Smooth muscle cell of trachea (primary cell): ENCODE measurements around the gene NELFE. TPM values are rescaled to one million over a fixed set of nuclear protein-coding genes. Genes with fewer than 3 reads are reported as not detected.

Source experiments
- total RNA-seq: library from RNA; depleted of rRNA; stranded (reverse); fragments of >200 nt; gene quantifications from 2 replicates; pipeline ENCODE4 v1.2.1, GENCODE V29; 2014

The NELFE gene
- total RNA-seq, result 108 and 168 TPM in 2 replicates

DNA sequence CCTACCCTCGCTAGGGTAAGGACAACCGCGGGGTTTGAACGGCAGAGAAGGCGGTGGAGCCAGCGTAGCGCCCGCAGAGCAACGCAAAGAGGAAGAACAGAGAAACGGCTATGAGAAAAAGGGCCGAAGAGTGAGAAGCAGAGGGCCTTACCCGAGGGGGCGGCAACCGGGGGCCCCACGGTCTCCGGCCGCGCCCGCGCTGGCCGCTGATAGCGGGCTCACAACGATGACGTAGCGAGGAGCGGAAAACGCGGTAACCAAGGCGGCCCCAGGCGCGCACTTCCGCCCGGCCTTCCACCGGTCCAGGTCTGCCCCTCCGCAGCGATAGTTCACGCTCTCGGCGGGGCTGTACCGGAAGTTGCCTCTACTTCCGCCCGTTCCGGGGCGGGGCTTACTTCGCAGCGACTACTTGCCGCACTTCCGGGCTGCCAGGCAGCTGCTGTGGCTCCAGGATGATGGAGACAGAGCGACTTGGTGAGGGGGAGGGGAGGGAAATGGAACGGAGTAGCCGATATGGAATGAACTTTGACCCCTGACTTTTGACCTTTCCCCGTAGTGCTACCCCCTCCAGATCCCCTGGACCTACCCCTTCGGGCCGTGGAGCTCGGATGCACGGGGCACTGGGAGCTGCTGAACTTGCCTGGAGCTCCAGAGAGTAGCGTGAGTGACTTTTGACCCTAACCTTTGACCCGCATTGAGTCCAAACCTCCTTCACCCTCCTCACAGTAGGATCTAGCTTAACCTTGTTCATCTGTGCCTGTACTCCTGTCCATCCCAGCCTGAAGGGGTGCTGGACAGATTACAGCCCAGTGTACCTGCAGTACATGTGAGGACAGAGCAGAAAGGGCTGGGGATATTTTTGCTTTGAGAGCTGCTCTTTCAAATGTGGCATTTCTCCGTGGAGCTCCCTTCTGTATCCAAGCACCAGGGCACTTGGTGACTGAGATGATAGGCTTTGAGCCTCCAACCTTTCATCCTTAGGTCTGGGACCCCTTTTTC, at the start of gene NELFE, which contains the start of gene SKIC2:
NELFE (minus strand) TSS at position 231 of the 999 bp plus-strand sequence. CDS start 525 bp downstream, outside the sequence.
SKIC2 (plus strand) TSS at position 435 of the 999 bp plus-strand sequence; CDS start at position 453, 18 bp downstream.

GRCh38 chr6:31981744-31982143, 23.0 kb upstream of the NELFE start, which contains the start of gene C4A:
Gene C4A (plus strand): TSS chr6:31982057. CDS start chr6:31982108, 51 bp downstream.

DNA sequence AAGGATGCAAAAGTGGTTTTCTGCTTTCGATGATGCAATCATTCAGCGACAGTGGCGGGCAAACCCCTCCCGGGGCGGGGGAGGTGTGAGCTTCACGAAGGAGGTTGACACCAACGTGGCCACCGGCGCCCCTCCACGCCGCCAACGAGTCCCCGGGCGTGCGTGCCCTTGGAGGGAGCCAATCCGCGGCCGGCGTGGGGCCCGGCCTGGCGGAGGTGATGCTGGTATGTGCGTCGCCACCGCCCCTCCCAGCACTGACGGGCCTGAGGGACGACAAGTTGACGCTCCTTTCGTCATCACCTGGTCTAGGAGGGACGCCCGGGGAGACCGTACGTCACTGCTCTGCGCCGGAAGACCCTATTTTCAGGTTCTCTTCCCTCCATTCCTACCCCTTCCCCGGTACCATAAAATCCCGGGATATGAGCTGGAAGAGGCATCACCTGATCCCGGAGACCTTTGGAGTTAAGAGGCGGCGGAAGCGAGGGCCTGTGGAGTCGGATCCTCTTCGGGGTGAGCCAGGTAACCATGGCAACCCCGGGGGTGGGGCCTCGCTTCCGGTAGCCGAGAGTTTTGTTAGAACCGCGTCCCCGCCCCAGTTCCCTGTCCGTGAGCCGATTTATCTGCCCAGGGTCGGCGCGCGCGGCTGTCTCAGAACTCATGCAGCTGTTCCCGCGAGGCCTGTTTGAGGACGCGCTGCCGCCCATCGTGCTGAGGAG, 13.4 kb upstream of the NELFE start, which contains the start of gene DXO:
DXO (minus strand) TSS at position 146 of the 716 bp plus-strand sequence. CDS start 463 bp downstream, outside the sequence.

DNA sequence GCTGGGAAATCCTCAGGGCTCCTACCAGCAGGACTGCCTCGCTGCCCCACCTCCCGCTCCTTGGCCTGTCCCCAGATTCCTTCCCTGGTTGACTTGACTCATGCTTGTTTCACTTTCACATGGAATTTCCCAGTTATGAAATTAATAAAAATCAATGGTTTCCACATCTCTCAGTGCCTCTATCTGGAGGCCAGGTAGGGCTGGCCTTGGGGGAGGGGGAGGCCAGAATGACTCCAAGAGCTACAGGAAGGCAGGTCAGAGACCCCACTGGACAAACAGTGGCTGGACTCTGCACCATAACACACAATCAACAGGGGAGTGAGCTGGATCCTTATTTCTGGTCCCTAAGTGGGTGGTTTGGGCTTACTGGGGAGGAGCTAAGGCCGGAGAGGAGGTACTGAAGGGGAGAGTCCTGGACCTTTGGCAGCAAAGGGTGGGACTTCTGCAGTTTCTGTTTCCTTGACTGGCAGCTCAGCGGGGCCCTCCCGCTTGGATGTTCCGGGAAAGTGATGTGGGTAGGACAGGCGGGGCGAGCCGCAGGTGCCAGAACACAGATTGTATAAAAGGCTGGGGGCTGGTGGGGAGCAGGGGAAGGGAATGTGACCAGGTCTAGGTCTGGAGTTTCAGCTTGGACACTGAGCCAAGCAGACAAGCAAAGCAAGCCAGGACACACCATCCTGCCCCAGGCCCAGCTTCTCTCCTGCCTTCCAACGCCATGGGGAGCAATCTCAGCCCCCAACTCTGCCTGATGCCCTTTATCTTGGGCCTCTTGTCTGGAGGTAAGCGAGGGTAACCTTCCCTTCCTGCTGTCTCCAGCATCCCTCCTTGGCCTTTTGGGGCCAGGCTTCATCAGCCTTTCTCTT, 13.0 kb downstream of the NELFE start, which contains the start of gene CFB:
CFB (plus strand) TSS at position 589 of the 863 bp plus-strand sequence; CDS start at position 716, 127 bp downstream.

GRCh38 chr6:31927242-31927862, 31.4 kb downstream of the NELFE start, which contains the start of gene C2:
Gene C2 (plus strand): TSS chr6:31927717. CDS start chr6:31927753, 36 bp downstream.

Other genes with a start within 250 kb of the NELFE start
- gene LY6G6D, start 243.6 kb downstream of the NELFE start, total RNA-seq, result not detected in 2 replicates
- gene LY6G6C, start 237.2 kb downstream of the NELFE start, total RNA-seq, result not detected in 2 replicates
- not detected in 2 replicates for gene MPIG6B, start 235.6 kb downstream of the NELFE start, total RNA-seq
- gene DDAH2, start 229.7 kb downstream of the NELFE start, total RNA-seq, result 93.8 and 161 TPM in 2 replicates
- gene CLIC1, start 222.4 kb downstream of the NELFE start, total RNA-seq, result 662 and 1,073 TPM in 2 replicates
- gene MSH5, start 219.0 kb downstream of the NELFE start, total RNA-seq, result 5.8 and 15.9 TPM in 2 replicates
- 1.3 and 1.9 TPM in 2 replicates for gene SAPCD1, start 196.3 kb downstream of the NELFE start, total RNA-seq
- gene VWA7, start 181.6 kb downstream of the NELFE start, total RNA-seq, result 0.50 and 1.2 TPM in 2 replicates
- 60.0 and 75.2 TPM in 2 replicates for gene VARS1, start 163.2 kb downstream of the NELFE start, total RNA-seq
- gene LSM2, start 152.0 kb downstream of the NELFE start, total RNA-seq, result 19.4 and 39.1 TPM in 2 replicates
- 1.5 TPM in 2 replicates for gene HSPA1L, start 143.7 kb downstream of the NELFE start, total RNA-seq
- 98.0 and 168 TPM in 2 replicates for gene HSPA1A, start 143.4 kb downstream of the NELFE start, total RNA-seq
- gene HSPA1B, start 131.2 kb downstream of the NELFE start, total RNA-seq, result 140 and 202 TPM in 2 replicates
- 80.6 and 120 TPM in 2 replicates for gene NEU1, start 96.2 kb downstream of the NELFE start, total RNA-seq
- gene SLC44A4, start 80.0 kb downstream of the NELFE start, total RNA-seq, result 0.17 TPM in 1 of 2 replicates, not detected in the other
- 62.0 and 93.5 TPM in 2 replicates for gene EHMT2, start 61.3 kb downstream of the NELFE start, total RNA-seq
- 3.8 and 9.8 TPM in 2 replicates for gene ZBTB12, start 56.9 kb downstream of the NELFE start, total RNA-seq
- gene C2, start 31.3 kb downstream of the NELFE start, total RNA-seq, result 2.8 and 13.1 TPM in 2 replicates
- 24.1 and 45.0 TPM in 2 replicates for gene CFB, start 12.9 kb downstream of the NELFE start, total RNA-seq
- gene SKIC2, start 204 bp upstream of the NELFE start, total RNA-seq, result 57.7 and 89.3 TPM in 2 replicates
- 12.8 and 15.1 TPM in 2 replicates for gene DXO, start 13.2 kb upstream of the NELFE start, total RNA-seq
- 4.1 and 11.6 TPM in 2 replicates for gene C4A, start 23.1 kb upstream of the NELFE start, total RNA-seq
- gene C4B, start 55.8 kb upstream of the NELFE start, total RNA-seq, result 6.4 and 6.8 TPM in 2 replicates
- 0.17 and 0.44 TPM in 2 replicates for gene CYP21A2, start 79.4 kb upstream of the NELFE start, total RNA-seq
- gene TNXB, start 150.4 kb upstream of the NELFE start, total RNA-seq, result 7.7 and 77.6 TPM in 2 replicates
- 20.8 and 27.2 TPM in 2 replicates for gene ATF6B, start 169.3 kb upstream of the NELFE start, total RNA-seq
- gene FKBPL, start 171.3 kb upstream of the NELFE start, total RNA-seq, result 6.7 and 6.8 TPM in 2 replicates
- gene PRRT1, start 193.0 kb upstream of the NELFE start, total RNA-seq, result 0.33 and 0.44 TPM in 2 replicates
- gene PPT2, start 195.2 kb upstream of the NELFE start, total RNA-seq, result 14.7 and 15.9 TPM in 2 replicates
- 0.66 and 1.9 TPM in 2 replicates for gene EGFL8, start 205.6 kb upstream of the NELFE start, total RNA-seq
- 17.5 and 42.2 TPM in 2 replicates for gene AGPAT1, start 217.1 kb upstream of the NELFE start, total RNA-seq
- 17.5 and 30.7 TPM in 2 replicates for gene RNF5, start 219.4 kb upstream of the NELFE start, total RNA-seq
- gene AGER, start 225.3 kb upstream of the NELFE start, total RNA-seq, result 0.44 and 0.50 TPM in 2 replicates
- gene PBX2, start 231.2 kb upstream of the NELFE start, total RNA-seq, result 57.5 and 61.2 TPM in 2 replicates
- 1.3 and 1.8 TPM in 2 replicates for gene GPSM3, start 233.7 kb upstream of the NELFE start, total RNA-seq